Loucy (cell line): ENCODE data around the gene FAM209B.

Source experiments
- H2AFZ ChIP-seq: fragments of 200-600 bp; sonication (generic); 2 replicates; pipeline ENCODE4 v1.6.0; 2016; ENCODE audit warnings: antibody characterized with exemption, mild to moderate bottlenecking, low read length, moderate library complexity
- H3F3A ChIP-seq: fragments of 200-600 bp; 2 replicates; pipeline ENCODE4 v1.6.0; 2016; ENCODE audit warnings: antibody characterized with exemption, low read depth, mild to moderate bottlenecking
- H3K27me3 ChIP-seq: fragments of 200-600 bp; sonication (generic); 2 replicates; pipeline ENCODE4 v1.6.1; 2014; ENCODE audit warnings: low read length, mild to moderate bottlenecking; ENCODE audit not compliant: insufficient read depth, poor library complexity, severe bottlenecking
- H3K36me3 ChIP-seq: fragments of 200-600 bp; sonication (generic); 2 replicates; pipeline ENCODE4 v1.6.1; 2016; ENCODE audit warnings: low read length; ENCODE audit not compliant: insufficient read depth
- H3K4me1 ChIP-seq: fragments of 200-600 bp; sonication (generic); 2 replicates; pipeline ENCODE4 v1.5.1; 2014; ENCODE audit warnings: low read length, mild to moderate bottlenecking; ENCODE audit not compliant: insufficient read depth, poor library complexity, severe bottlenecking
- H3K4me2 ChIP-seq: fragments of 200-600 bp; sonication (generic); 2 replicates; pipeline ENCODE4 v1.6.0; 2014; ENCODE audit warnings: antibody characterized with exemption, low read length, low read depth, mild to moderate bottlenecking; ENCODE audit not compliant: poor library complexity, severe bottlenecking
- H3K4me3 ChIP-seq: fragments of 200-600 bp; sonication (generic); 2 replicates; pipeline ENCODE4 v1.5.1; 2014; ENCODE audit warnings: low read length, mild to moderate bottlenecking, mixed read lengths; ENCODE audit not compliant: poor library complexity, severe bottlenecking
- H3K79me2 ChIP-seq: fragments of 200-600 bp; sonication (generic); 2 replicates; pipeline ENCODE4 v1.6.1; 2014; ENCODE audit warnings: low read length; ENCODE audit not compliant: insufficient read depth
- H3K9ac ChIP-seq: fragments of 200-600 bp; sonication (generic); 2 replicates; pipeline ENCODE4 v1.6.0; 2014; ENCODE audit warnings: mild to moderate bottlenecking, low read depth, low read length, moderate library complexity; ENCODE audit not compliant: poor library complexity, severe bottlenecking
- H3K9me2 ChIP-seq: fragments of 200-600 bp; sonication (generic); replicated peaks from 2 replicates; pipeline ENCODE4 v1.6.1; 2016; ENCODE audit warnings: low read depth, low read length, mixed read lengths
- H3K9me3 ChIP-seq: fragments of 200-600 bp; sonication (generic); 2 replicates; pipeline ENCODE4 v1.6.1; 2014; ENCODE audit warnings: mild to moderate bottlenecking, antibody characterized with exemption, low read length, low read depth; ENCODE audit not compliant: insufficient read depth
- H4K20me1 ChIP-seq: fragments of 200-600 bp; sonication (generic); 2 replicates; pipeline ENCODE4 v1.6.0; 2014; ENCODE audit warnings: antibody characterized with exemption, low read length, mild to moderate bottlenecking; ENCODE audit not compliant: insufficient read depth, poor library complexity, severe bottlenecking
- CTCF ChIP-seq: fragments of 200-600 bp; sonication (generic); conservative IDR thresholded peaks from 2 replicates; pipeline ENCODE4 v1.5.1; 2014; ENCODE audit warnings: mild to moderate bottlenecking, antibody characterized with exemption, low read length
- EZH2phosphoT487 ChIP-seq: fragments of 200-600 bp; IDR thresholded peaks from 2 replicates; pipeline ENCODE4 v1.6.1; 2018; ENCODE audit warnings: antibody characterized with exemption, mild to moderate bottlenecking, moderate library complexity, borderline replicate concordance

FAM209B gene

GRCh38 chr20:56501116-56501515 lies 31.9 kb upstream of the FAM209B start:
- H3K4me3 ChIP-seq: no peak overlapping the region
- H3K36me3 ChIP-seq: peaks cover 19% of the 10 kb centered on the region; the same call in 1 of the 2 replicates
- peaks cover 3% of the 10 kb centered on the region; the same call in 1 of the 2 replicates for H3K79me2 ChIP-seq
- no peaks in the 10 kb centered on the region for H3K4me1 ChIP-seq
- H3K27me3 ChIP-seq: no peaks in the 10 kb centered on the region
- TF ChIP-seq EZH2phosphoT487: no peak
- no peak for TF ChIP-seq CTCF
- H2AFZ ChIP-seq: no peak overlapping the region
- no peaks in the 10 kb centered on the region for H4K20me1 ChIP-seq
- no peaks in the 10 kb centered on the region for H3F3A ChIP-seq
- H3K9me2 ChIP-seq: no peaks in the 10 kb centered on the region
- H3K9ac ChIP-seq: no peak overlapping the region
- H3K9me3 ChIP-seq: no peaks in the 10 kb centered on the region
- no peak overlapping the region for H3K4me2 ChIP-seq

GRCh38 chr20:56503916-56504315 lies 29.1 kb upstream of the FAM209B start:
- Histone ChIP-seq H2AFZ (no peak overlapping the region), H4K20me1 (no peaks in the 10 kb centered on the region), H3K4me1 (no peaks in the 10 kb centered on the region), H3F3A (no peaks in the 10 kb centered on the region), H3K79me2 (peaks cover 3% of the 10 kb centered on the region; the same call in 1 of the 2 replicates), H3K4me2 (no peak overlapping the region), H3K9ac (no peak overlapping the region), H3K36me3 (peaks cover 4% of the 10 kb centered on the region; the same call in 1 of the 2 replicates), H3K9me2 (no peaks in the 10 kb centered on the region), H3K27me3 (no peaks in the 10 kb centered on the region), H3K4me3 (no peak overlapping the region), H3K9me3 (no peaks in the 10 kb centered on the region)
- TF ChIP-seq CTCF: no peak
- no peak for TF ChIP-seq EZH2phosphoT487

GRCh38 chr20:56504373-56505005 lies 28.6 kb upstream of the FAM209B start:
- no peaks in the 10 kb centered on the region for H3K4me1 ChIP-seq
- H3F3A ChIP-seq: no peaks in the 10 kb centered on the region
- H2AFZ ChIP-seq: no peak overlapping the region
- H3K9me3 ChIP-seq: no peaks in the 10 kb centered on the region
- no peak overlapping the region for H3K4me2 ChIP-seq
- no peaks in the 10 kb centered on the region for H3K9me2 ChIP-seq
- no peaks in the 10 kb centered on the region for H4K20me1 ChIP-seq
- peaks cover 4% of the 10 kb centered on the region; the same call in 1 of the 2 replicates for H3K36me3 ChIP-seq
- H3K4me3 ChIP-seq: no peak overlapping the region
- no peak for TF ChIP-seq EZH2phosphoT487
- TF ChIP-seq CTCF: peak; percentile 77
- H3K9ac ChIP-seq: no peak overlapping the region
- H3K79me2 ChIP-seq: peaks cover 3% of the 10 kb centered on the region; the same call in 1 of the 2 replicates
- no peaks in the 10 kb centered on the region for H3K27me3 ChIP-seq
